ENCODE results near the gene PXMP2. TPM values are rescaled to one million over a fixed set of nuclear protein-coding genes. Genes with fewer than 3 reads are reported as not detected.
"Not testable (repeated sequence)": the region's sequence is repeated elsewhere in the genome, so short reads cannot be mapped to it uniquely, and the experiment has no call there.

The PXMP2 gene
- total RNA-seq, 1 donor from 2014 or later = 25.6 TPM

GRCh38 chr12:132748319-132748718 lies 60.9 kb downstream of the PXMP2 start:
- no peak for TF ChIP-seq CTCF (IDR thresholded peaks at IDR 0.05)
- H3K36me3 Mint-ChIP-seq (ENCODE audit: unreplicated experiment) = peaks cover 34% of the 10 kb centered on the region
- H3K4me1 Mint-ChIP-seq (ENCODE audit: unreplicated experiment) = no peaks in the 10 kb centered on the region
- H3K27ac Mint-ChIP-seq (ENCODE audit: unreplicated experiment) = no peak overlapping the region
- no peak overlapping the region for H3K4me3 Mint-ChIP-seq (ENCODE audit: unreplicated experiment)
- no peak for DNase-seq (ENCODE audit: extremely low spot score, unreplicated experiment)
- H3K9me3 Mint-ChIP-seq (ENCODE audit: unreplicated experiment) = no peaks in the 10 kb centered on the region
- H3K27me3 Mint-ChIP-seq (ENCODE audit: unreplicated experiment) = no peaks in the 10 kb centered on the region

GRCh38 chr12:132753670-132754069 lies 66.3 kb downstream of the PXMP2 start:
- not testable (repeated sequence) for DNase-seq (ENCODE audit: extremely low spot score, unreplicated experiment); H3K4me3 Mint-ChIP-seq (ENCODE audit: unreplicated experiment); H3K27ac Mint-ChIP-seq (ENCODE audit: unreplicated experiment); H3K27me3 Mint-ChIP-seq (ENCODE audit: unreplicated experiment); H3K9me3 Mint-ChIP-seq (ENCODE audit: unreplicated experiment); H3K4me1 Mint-ChIP-seq (ENCODE audit: unreplicated experiment)
- peaks cover 18% of the 10 kb centered on the region for H3K36me3 Mint-ChIP-seq (ENCODE audit: unreplicated experiment)

GRCh38 chr12:132754160-132754932 lies 67.0 kb downstream of the PXMP2 start:
- Mint-ChIP-seq H3K36me3 (ENCODE audit: unreplicated experiment) (peaks cover 18% of the 10 kb centered on the region), H3K27me3 (ENCODE audit: unreplicated experiment) (no peaks in the 10 kb centered on the region), H3K9me3 (ENCODE audit: unreplicated experiment) (no peaks in the 10 kb centered on the region), H3K4me1 (ENCODE audit: unreplicated experiment) (no peaks in the 10 kb centered on the region), H3K4me3 (ENCODE audit: unreplicated experiment) (no peak overlapping the region), H3K27ac (ENCODE audit: unreplicated experiment) (no peak overlapping the region)
- DNase-seq (ENCODE audit: extremely low spot score, unreplicated experiment) = no peak
- no peak for TF ChIP-seq CTCF (IDR thresholded peaks at IDR 0.05)

Other genes with a start within 250 kb of the PXMP2 start
- gene FBRSL1, start 197.4 kb upstream of the PXMP2 start, total RNA-seq = 42.1 and 46.2 TPM in 2 replicates
- gene LRCOL1, start 77.0 kb upstream of the PXMP2 start, total RNA-seq = not detected in 2 replicates
- not detected in 2 replicates for gene P2RX2, start 68.8 kb upstream of the PXMP2 start, total RNA-seq
- gene POLE, start 245 bp upstream of the PXMP2 start, total RNA-seq = 72.5 and 74.4 TPM in 2 replicates
- gene PGAM5, start 23.3 kb downstream of the PXMP2 start, total RNA-seq = 23.6 and 24.5 TPM in 2 replicates
- 69.5 and 70.0 TPM in 2 replicates for gene ANKLE2, start 74.2 kb downstream of the PXMP2 start, total RNA-seq
- 104 and 114 TPM in 2 replicates for gene GOLGA3, start 141.3 kb downstream of the PXMP2 start, total RNA-seq
- 58.4 and 63.3 TPM in 2 replicates for gene CHFR, start 200.0 kb downstream of the PXMP2 start, total RNA-seq